H9 (cell line): Measurements from ENCODE around the gene SCAF4. TPM values are rescaled to one million over a fixed set of nuclear protein-coding genes. Genes with fewer than 3 reads are reported as not detected.
A peak's percentile ranks its signal among the peaks of the same experiment; 100 is the strongest.

Source experiments
- DNase-seq: peaks from one replicate; pipeline ENCODE4 v3.0.0-alpha.2; 2017
- H2AFZ ChIP-seq: one replicate; pipeline ENCODE4 v1.6.1; 2013; ENCODE audit warnings: mild to moderate bottlenecking, low read length, control low read depth, moderate library complexity
- H2AK5ac ChIP-seq: 2 replicates; pipeline ENCODE4 v1.6.1; 2013; ENCODE audit warnings: low read length, control low read depth, mixed read lengths; ENCODE audit not compliant: insufficient read length
- H2BK120ac ChIP-seq: one replicate; pipeline ENCODE4 v1.6.1; 2013; ENCODE audit warnings: low read depth, mild to moderate bottlenecking, low read length, control low read depth, inconsistent platforms; ENCODE audit not compliant: poor library complexity, severe bottlenecking
- H2BK12ac ChIP-seq: 2 replicates; pipeline ENCODE4 v1.6.1; 2013; ENCODE audit warnings: low read length, control low read depth, mixed read lengths, low read depth; ENCODE audit not compliant: insufficient read length
- H2BK15ac ChIP-seq: 2 replicates; pipeline ENCODE4 v1.6.1; 2013; ENCODE audit warnings: low read depth, low read length, control low read depth
- H2BK20ac ChIP-seq: one replicate; pipeline ENCODE4 v1.6.1; 2013; ENCODE audit warnings: low read depth, mild to moderate bottlenecking, low read length, control low read depth, inconsistent platforms; ENCODE audit not compliant: poor library complexity, severe bottlenecking
- H2BK5ac ChIP-seq: 2 replicates; pipeline ENCODE4 v1.6.1; 2013; ENCODE audit warnings: low read length, control low read depth, mixed read lengths; ENCODE audit not compliant: insufficient read length
- H3K14ac ChIP-seq: 2 replicates; pipeline ENCODE4 v1.6.1; 2013; ENCODE audit warnings: low read length, control low read depth; ENCODE audit not compliant: insufficient read depth
- H3K18ac ChIP-seq: 2 replicates; pipeline ENCODE4 v1.6.1; 2013; ENCODE audit warnings: low read depth, mild to moderate bottlenecking, mixed read lengths, low read length, control low read depth; ENCODE audit not compliant: insufficient read length
- H3K23ac ChIP-seq: 2 replicates; pipeline ENCODE4 v1.6.1; 2013; ENCODE audit warnings: low read length, control low read depth, mixed read lengths, low read depth; ENCODE audit not compliant: insufficient read length
- H3K23me2 ChIP-seq: 2 replicates; pipeline ENCODE4 v1.6.1; 2013; ENCODE audit warnings: low read depth, mild to moderate bottlenecking, mixed read lengths, low read length, control low read depth; ENCODE audit not compliant: insufficient read length, poor library complexity, severe bottlenecking
- H3K27ac ChIP-seq: 2 replicates; pipeline ENCODE4 v1.5.1; 2013; ENCODE audit warnings: low read length, control low read depth, mixed read lengths, low read depth; ENCODE audit not compliant: insufficient read length
- H3K27me3 ChIP-seq: 2 replicates; pipeline ENCODE4 v1.6.1; 2013; ENCODE audit warnings: low read length, control low read depth, inconsistent platforms; ENCODE audit not compliant: insufficient read depth
- H3K4ac ChIP-seq: 2 replicates; pipeline ENCODE4 v1.6.1; 2013; ENCODE audit warnings: low read depth, mild to moderate bottlenecking, control low read depth, inconsistent platforms, low read length, moderate library complexity
- H3K4me1 ChIP-seq: 2 replicates; pipeline ENCODE4 v1.6.1; 2013; ENCODE audit warnings: low read length, control low read depth, inconsistent platforms; ENCODE audit not compliant: insufficient read depth
- H3K4me2 ChIP-seq: 2 replicates; pipeline ENCODE4 v1.6.1; 2013; ENCODE audit warnings: low read length, control low read depth, mixed read lengths; ENCODE audit not compliant: insufficient read length, insufficient read depth
- H3K56ac ChIP-seq: 2 replicates; pipeline ENCODE4 v1.6.1; 2013; ENCODE audit warnings: low read depth, mild to moderate bottlenecking, mixed read lengths, low read length, control low read depth; ENCODE audit not compliant: insufficient read length
- H3K79me1 ChIP-seq: 2 replicates; pipeline ENCODE4 v1.6.1; 2013; ENCODE audit warnings: low read depth, mild to moderate bottlenecking, moderate library complexity, low read length, control low read depth, inconsistent platforms; ENCODE audit not compliant: insufficient read depth, poor library complexity, severe bottlenecking
- H3K79me2 ChIP-seq: 2 replicates; pipeline ENCODE4 v1.6.1; 2013; ENCODE audit warnings: low read length, control low read depth, inconsistent platforms; ENCODE audit not compliant: insufficient read depth
- H3K9ac ChIP-seq: 2 replicates; pipeline ENCODE4 v1.6.1; 2013; ENCODE audit warnings: low read length, control low read depth, mixed read lengths; ENCODE audit not compliant: insufficient read length; ENCODE audit errors: extremely low read depth
- H3K9me3 ChIP-seq: one replicate; pipeline ENCODE4 v1.6.1; 2013; ENCODE audit warnings: low read depth, low read length, inconsistent platforms; ENCODE audit not compliant: control insufficient read depth
- H3T11ph ChIP-seq: one replicate; pipeline ENCODE4 v1.6.1; 2013; ENCODE audit warnings: mild to moderate bottlenecking, low read length, control low read depth, inconsistent platforms
- H4K20me1 ChIP-seq: one replicate; pipeline ENCODE4 v1.6.1; 2013; ENCODE audit not compliant: control insufficient read depth, insufficient read length, insufficient read depth
- H4K5ac ChIP-seq: 2 replicates; pipeline ENCODE4 v1.6.1; 2013; ENCODE audit warnings: low read depth, mild to moderate bottlenecking, mixed read lengths, low read length, control low read depth; ENCODE audit not compliant: insufficient read length
- H4K8ac ChIP-seq: replicated peaks from 2 replicates; pipeline ENCODE4 v1.6.1; 2013; ENCODE audit warnings: low read length, control low read depth, mixed read lengths, low read depth; ENCODE audit not compliant: insufficient read length
- H4K91ac ChIP-seq: 2 replicates; pipeline ENCODE4 v1.6.1; 2013; ENCODE audit warnings: low read depth, mild to moderate bottlenecking, moderate library complexity, mixed read lengths, low read length, control low read depth; ENCODE audit not compliant: insufficient read length
- H3K27ac Mint-ChIP-seq, 3 experiments: 2 replicates in 2 of 3; 3 replicates in 1 of 3; pipeline ENCODE4 v1.8.0; 2020 to 2021; ENCODE audit warnings: mixed read lengths in 3 of 3, mild to moderate bottlenecking in 1 of 3, moderate library complexity in 1 of 3
- H3K27me3 Mint-ChIP-seq: 2 replicates; pipeline ENCODE4 v1.8.0; 2021; ENCODE audit warnings: low read depth, mild to moderate bottlenecking, moderate library complexity, mixed read lengths
- H3K36me3 Mint-ChIP-seq, 3 experiments: 2 replicates in 2 of 3; 3 replicates in 1 of 3; pipeline ENCODE4 v1.8.0; 2020 to 2021; ENCODE audit warnings: low read depth in 3 of 3, mixed read lengths in 3 of 3; ENCODE audit not compliant: insufficient read depth in 1 of 3
- H3K4me1 Mint-ChIP-seq, 2 experiments: 2 replicates each; pipeline ENCODE4 v1.8.0; 2020; ENCODE audit warnings: mixed read lengths in 2 of 2
- H3K4me3 Mint-ChIP-seq, 2 experiments: 2 replicates in 1 of 2; 3 replicates in 1 of 2; pipeline ENCODE4 v1.8.0; 2020 to 2021; ENCODE audit warnings: mild to moderate bottlenecking in 2 of 2, mixed read lengths in 2 of 2, moderate library complexity in 1 of 2
- H3K9me3 Mint-ChIP-seq, 2 experiments: 2 replicates in 1 of 2; 3 replicates in 1 of 2; pipeline ENCODE4 v1.8.0; 2020; ENCODE audit warnings: mild to moderate bottlenecking in 2 of 2, mixed read lengths in 2 of 2, moderate library complexity in 1 of 2
- WGBS: extraction: QIAGEN DNeasy Blood & Tissue Kit; methylation state at CpG from one replicate; pipeline ENCODE4 v1.1.7; 2013; ENCODE audit warnings: missing lambda C conversion rate, low lambda C conversion rate, mixed read lengths; ENCODE audit not compliant: insufficient read length; ENCODE audit errors: extremely low coverage; 5-methylcytosine and 5-hydroxymethylcytosine counted together
- total RNA-seq: library from RNA; stranded (reverse); gene quantifications from 2 replicates; pipeline ENCODE4 v1.2.1, GENCODE V29; 2021
- TF ChIP-seq, protein P1 (sequence below): fragments of 200-600 bp; sonication (generic); conservative IDR thresholded peaks from 3 replicates; pipeline ENCODE4 v1.8.0; 2021; ENCODE audit warnings: antibody characterized with exemption, mild to moderate bottlenecking

Gene SCAF4
- total RNA-seq, 1 experiment from 2014 or later = 76.8 TPM

DNA sequence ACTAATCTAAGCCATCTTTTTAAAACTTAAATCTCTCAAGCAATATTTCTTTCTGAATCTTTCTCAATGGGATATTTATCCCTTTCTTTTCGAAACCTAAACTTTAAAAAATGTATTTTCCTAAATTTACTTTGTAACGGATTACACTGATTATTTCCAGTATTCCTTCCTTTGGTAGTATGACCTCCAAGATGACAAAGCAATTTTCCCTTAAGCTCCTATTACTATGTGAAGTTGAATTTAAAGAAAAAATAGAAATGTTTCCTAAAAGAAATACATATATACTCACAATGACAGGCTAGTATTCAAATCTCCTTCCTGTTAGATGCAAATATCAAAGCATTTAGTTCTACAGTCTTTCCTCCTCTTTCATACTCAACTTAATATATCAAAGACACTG, 15.8 kb downstream of the SCAF4 start:
- no peak overlapping the region for H3K4me2 ChIP-seq

More for the DNA sequence above, 15.8 kb downstream of the SCAF4 start:
- H4K20me1 ChIP-seq = no peaks in the 10 kb centered on the region
- H3K9me3 ChIP-seq = no peaks in the 10 kb centered on the region
- H3K4me1 ChIP-seq = no peaks in the 10 kb centered on the region
- H3K9ac ChIP-seq = no peak overlapping the region
- no peak overlapping the region for H2BK5ac ChIP-seq
- no peaks in the 10 kb centered on the region for H3K27me3 ChIP-seq
- no peak overlapping the region for H3T11ph ChIP-seq
- TF ChIP-seq, protein P1, sequence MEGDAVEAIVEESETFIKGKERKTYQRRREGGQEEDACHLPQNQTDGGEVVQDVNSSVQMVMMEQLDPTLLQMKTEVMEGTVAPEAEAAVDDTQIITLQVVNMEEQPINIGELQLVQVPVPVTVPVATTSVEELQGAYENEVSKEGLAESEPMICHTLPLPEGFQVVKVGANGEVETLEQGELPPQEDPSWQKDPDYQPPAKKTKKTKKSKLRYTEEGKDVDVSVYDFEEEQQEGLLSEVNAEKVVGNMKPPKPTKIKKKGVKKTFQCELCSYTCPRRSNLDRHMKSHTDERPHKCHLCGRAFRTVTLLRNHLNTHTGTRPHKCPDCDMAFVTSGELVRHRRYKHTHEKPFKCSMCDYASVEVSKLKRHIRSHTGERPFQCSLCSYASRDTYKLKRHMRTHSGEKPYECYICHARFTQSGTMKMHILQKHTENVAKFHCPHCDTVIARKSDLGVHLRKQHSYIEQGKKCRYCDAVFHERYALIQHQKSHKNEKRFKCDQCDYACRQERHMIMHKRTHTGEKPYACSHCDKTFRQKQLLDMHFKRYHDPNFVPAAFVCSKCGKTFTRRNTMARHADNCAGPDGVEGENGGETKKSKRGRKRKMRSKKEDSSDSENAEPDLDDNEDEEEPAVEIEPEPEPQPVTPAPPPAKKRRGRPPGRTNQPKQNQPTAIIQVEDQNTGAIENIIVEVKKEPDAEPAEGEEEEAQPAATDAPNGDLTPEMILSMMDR = no peak
- H2BK15ac ChIP-seq = no peak overlapping the region
- H3K79me2 ChIP-seq = peaks cover 50% of the 10 kb centered on the region
- H3K56ac ChIP-seq = no peak overlapping the region
- H3K27me3 Mint-ChIP-seq = no peaks in the 10 kb centered on the region; the same call in 1 of the 2 replicates
- H4K91ac ChIP-seq = no peak overlapping the region
- no peak overlapping the region for H2AFZ ChIP-seq
- no peaks in the 10 kb centered on the region for H3K9me3 Mint-ChIP-seq
- peak overlapping the region in 2 of 3 experiments; percentile 50 to 91; a peak in 4 of 7 replicates for H3K27ac Mint-ChIP-seq
- no peak overlapping the region for H3K4me3 Mint-ChIP-seq
- no peak overlapping the region for H3K23ac ChIP-seq
- peaks cover 62 to 72% of the 10 kb centered on the region in 2 experiments for H3K4me1 Mint-ChIP-seq
- H4K5ac ChIP-seq = no peak overlapping the region
- no peak overlapping the region for H2AK5ac ChIP-seq
- H2BK12ac ChIP-seq = no peak overlapping the region
- H2BK120ac ChIP-seq = no peak overlapping the region
- no peak overlapping the region for H3K14ac ChIP-seq
- H3K27ac ChIP-seq = no peak overlapping the region
- no peak overlapping the region for H2BK20ac ChIP-seq
- no peak overlapping the region for H3K18ac ChIP-seq
- H3K36me3 Mint-ChIP-seq = peaks cover 0 to 10% (median 6%) of the 10 kb centered on the region in 3 experiments; a peak in 4 of 7 replicates
- peaks cover 5% of the 10 kb centered on the region for H3K79me1 ChIP-seq
- no peaks in the 10 kb centered on the region for H3K23me2 ChIP-seq
- H3K4ac ChIP-seq = no peak overlapping the region
- DNase-seq = no peak
- 100% methylated on average over 2 of the region's 2 CpGs for WGBS
- H4K8ac ChIP-seq = no peak overlapping the region
